Umbilical cord (tissue), 2 donors: Measurements from ENCODE around the gene ANXA9. TPM values are rescaled to one million over a fixed set of nuclear protein-coding genes. Genes with fewer than 3 reads are reported as not detected.

Source experiments
- DNase-seq: peaks from one replicate; pipeline ENCODE4 v3.0.0-alpha.2; 2015; ENCODE audit warnings: low spot score
- total RNA-seq: library from RNA; depleted of rRNA; stranded (reverse); fragments of >200 nt; gene quantifications from one replicate; pipeline ENCODE4 v1.2.3, GENCODE V29; 2014; ENCODE audit warnings: low replicate concordance; ENCODE audit not compliant: insufficient read depth

Gene ANXA9
- total RNA-seq, 1 donor from 2014 or later: not detected

- DNase-seq: peak; percentile 89
These were observed 7.3 kb upstream of the ANXA9 start, which contains the start of gene CERS2 for GRCh38 chr1:150974580-150975478. Gene CERS2, minus strand, starts transcription at chr1:150974835. Its CDS starts 5,745 bp downstream, at chr1:150969090.

DNA sequence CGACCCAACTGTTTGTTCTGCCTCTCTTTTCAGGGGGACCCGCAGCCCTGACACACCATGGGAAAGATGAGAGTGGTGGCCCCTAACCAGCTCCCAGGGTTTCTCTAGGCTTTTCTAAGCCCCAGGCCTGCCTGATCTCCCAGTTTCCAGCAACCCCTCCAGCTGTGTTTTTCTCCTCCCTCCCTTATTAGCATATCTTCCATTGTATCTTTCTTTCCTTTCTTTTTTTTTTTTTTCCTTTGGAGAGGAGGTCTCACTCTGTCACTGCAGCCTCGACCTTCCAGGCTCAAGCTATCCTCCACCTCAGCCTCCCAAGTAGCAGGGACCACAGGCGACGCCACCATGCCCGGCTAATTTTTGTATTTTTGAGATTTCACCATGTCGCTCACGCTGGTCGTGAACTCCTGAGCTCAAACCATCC lies 5.7 kb upstream of the ANXA9 start:
- DNase-seq: no peak

- peak; percentile 79 for DNase-seq
These were observed 5.0 kb upstream of the ANXA9 start for GRCh38 chr1:150976879-150977694.

GRCh38 chr1:150979092-150980056 lies 2.7 kb upstream of the ANXA9 start:
- peak; percentile 94 for DNase-seq

- peak; percentile 38 for DNase-seq
These were observed 801 bp upstream of the ANXA9 start for GRCh38 chr1:150981177-150981804.

DNA sequence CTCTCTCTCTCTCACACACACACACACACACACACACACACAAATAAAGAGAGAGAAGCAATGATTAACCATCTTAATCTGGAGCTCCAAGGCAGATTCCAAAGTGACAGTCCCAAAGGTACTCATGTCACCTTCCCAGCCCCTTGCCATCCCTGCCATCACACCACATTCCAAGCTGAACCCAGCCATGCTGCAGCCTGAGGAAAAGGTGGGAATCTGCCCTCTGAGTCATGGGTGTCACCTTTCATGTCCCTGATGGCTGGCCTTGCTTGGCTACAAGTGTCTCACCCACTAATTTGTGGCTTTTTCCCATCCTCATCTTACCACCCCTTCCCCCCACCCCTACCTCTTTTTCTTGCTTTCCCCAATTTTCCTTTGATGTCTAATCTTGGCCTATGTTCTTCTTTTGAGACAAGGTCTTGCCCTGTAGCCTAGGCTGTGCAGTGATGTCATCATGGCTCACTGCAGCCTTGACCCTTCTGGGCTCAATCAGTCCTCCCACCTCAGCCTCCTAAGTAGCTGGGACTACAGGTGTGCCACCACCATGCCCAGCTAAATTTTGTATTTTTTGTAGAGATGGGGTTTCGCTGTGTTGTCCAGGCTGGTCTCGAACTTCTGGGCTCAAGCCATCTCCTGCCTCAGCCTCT lies 3.2 kb downstream of the ANXA9 start:
- no peak for DNase-seq

- DNase-seq: no peak
These were observed 5.8 kb downstream of the ANXA9 start for GRCh38 chr1:150987924-150988323.

- DNase-seq: no peak
These were observed 10.5 kb downstream of the ANXA9 start for GRCh38 chr1:150992626-150993025.

GRCh38 chr1:150994248-150994647 lies 12.2 kb downstream of the ANXA9 start:
- DNase-seq: no peak

- DNase-seq: no peak
These were observed 13.4 kb downstream of the ANXA9 start for GRCh38 chr1:150995460-150995859.

DNA sequence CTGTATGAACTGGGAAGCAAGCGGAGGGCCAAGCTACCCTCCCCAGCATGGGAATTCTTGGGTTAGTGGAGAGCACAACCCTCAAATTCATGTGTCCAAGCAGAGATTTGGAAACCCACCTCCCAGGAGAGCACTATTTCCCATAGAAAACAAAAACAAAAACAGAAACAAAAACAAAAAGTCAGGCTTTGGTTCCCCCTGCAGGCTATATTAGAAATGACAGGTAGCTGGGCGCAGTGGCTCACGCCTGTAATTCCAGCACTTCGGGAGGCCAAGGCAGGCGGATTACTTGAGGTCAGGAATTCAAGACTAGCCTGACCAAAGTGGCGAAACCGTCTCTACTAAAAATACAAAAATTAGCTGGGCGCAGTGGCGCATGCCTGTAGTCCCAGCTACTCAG lies 13.8 kb downstream of the ANXA9 start:
- no peak for DNase-seq

DNA sequence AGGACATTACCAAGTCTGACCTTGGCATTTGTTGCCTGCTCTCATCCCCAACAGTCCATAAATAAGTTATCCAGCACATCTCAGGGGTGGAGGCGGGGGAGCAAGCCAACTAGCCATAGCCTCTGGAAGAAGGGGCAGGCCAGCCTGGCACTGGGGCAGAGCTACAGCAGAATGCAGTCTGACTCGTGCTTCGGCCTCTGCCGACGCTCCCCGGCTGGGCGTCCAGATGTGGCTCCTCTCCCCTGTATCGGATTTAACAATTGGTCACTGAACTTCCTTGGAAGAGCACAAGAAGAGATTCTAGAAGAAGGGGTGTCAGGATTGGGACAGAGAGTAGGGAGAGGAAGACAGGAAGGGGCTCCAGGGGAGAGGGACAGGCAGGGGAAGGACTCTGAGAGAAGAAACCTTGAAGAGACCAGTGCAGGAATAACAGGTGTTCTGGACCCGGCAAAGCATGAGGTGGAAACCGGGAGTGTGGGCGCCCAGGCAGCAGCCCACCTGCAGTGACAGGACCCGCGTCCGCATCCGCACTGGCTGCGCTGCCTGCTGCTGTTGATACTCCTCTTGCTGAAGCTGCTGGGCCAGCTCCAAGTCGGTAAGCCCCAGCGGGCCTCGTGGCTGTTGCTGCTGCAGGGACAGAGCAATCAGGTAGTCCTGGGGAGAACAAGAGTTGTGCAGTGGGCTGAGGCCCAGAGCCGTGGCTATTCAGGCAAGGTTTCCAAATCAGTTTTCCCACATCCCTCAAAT lies 15.2 kb downstream of the ANXA9 start:
- DNase-seq: no peak

- no peak for DNase-seq
These were observed 15.9 kb downstream of the ANXA9 start for GRCh38 chr1:150997949-150998348.

DNA sequence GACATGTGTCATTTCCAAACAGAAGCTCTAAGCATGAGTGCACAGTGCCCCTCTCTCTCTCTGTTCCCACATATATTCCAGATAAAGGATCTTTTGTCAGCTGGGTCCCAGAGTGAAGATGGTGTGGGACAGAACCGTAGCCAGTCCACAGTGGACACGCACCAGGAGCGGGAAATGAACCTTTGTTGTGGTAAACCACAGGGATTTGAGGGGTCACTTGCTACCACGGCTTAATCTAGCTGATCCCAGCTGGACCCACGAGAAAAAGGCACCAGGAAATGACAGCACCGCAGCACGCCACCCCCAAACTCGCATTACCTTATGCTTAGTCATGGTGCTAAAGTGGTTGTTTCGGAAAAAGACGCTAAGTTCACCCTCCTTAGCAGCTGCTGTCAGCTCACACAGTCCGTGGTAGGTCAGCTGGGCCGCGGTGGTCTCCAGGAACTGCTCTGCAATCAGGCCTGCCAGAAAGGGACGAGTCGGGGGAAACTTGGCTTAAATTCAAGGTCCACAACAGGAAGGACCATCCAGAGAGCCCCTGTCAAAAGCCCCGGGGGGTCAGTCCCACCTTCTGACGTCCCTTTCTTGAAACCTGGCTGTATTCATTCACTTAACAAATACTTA lies 17.1 kb downstream of the ANXA9 start:
- no peak for DNase-seq

GRCh38 chr1:150999926-151000325 lies 17.8 kb downstream of the ANXA9 start:
- no peak for DNase-seq

GRCh38 chr1:151000408-151000807 lies 18.3 kb downstream of the ANXA9 start:
- no peak for DNase-seq

DNA sequence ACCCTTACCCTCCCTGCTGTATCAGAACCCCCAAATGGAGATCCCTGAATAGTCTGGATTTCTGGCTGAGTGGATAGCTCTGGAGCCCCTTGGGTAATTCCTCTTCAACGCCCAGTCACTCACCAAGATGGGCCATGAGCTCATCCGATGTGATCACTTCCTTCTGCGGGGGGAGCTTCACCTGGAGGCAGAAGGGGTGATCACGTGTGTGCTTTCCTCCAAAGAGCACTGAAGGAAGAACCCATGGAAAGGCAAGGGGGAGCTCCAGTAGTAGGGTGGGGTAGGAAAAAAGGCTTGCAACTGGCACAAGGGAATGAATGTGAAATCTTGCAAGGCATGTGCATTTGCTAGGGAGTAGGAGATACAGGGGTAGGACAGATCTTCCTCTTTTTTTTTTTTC lies 19.5 kb downstream of the ANXA9 start:
- DNase-seq: no peak

DNA sequence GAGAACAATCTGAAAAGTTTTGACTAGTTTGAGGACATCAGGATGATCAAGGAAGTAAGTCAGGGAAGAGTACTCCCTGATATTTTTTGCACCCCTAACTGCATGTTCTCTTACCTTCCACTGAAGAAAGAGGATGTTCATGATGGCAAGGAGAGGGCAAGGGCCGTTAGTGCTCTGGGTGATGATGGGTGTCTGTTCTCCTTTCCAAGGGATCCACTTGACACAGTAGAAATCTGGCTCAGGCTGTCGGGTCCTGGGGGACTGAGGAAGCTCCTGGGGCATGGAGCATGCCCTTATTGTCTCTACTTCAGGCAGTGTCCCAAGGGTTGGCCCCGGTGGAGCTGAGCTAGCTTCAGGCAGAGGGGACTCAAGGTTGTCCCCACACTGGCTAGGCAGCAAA lies 20.0 kb downstream of the ANXA9 start:
- DNase-seq: no peak

DNA sequence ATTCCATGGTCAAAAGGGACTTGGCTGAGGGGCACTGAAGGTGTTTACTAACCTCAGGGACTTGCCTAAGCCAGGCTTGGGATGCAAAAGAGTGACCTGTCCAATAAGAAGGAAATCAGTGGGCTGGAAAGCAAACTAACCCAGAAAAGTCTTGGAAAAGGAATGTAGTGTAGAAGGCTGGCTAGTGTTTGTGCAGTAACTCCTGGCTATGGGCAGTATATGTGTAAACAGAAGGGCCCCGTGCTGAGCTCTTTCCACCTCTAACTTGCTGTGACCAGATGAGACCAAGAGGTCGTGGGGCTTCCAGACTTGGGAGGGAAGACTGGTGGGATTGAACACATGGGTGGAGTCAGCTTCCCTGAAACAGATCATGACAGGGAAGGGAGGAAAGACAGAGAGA lies 20.5 kb downstream of the ANXA9 start:
- DNase-seq: no peak
